Measurements from ENCODE around the gene TYSND1. TPM values are rescaled to one million over a fixed set of nuclear protein-coding genes. Genes with fewer than 3 reads are reported as not detected.

TYSND1 gene
- total and polyA plus RNA-seq, 2 donors from 2014 or later, result 12.9 to 13.8 TPM

DNA sequence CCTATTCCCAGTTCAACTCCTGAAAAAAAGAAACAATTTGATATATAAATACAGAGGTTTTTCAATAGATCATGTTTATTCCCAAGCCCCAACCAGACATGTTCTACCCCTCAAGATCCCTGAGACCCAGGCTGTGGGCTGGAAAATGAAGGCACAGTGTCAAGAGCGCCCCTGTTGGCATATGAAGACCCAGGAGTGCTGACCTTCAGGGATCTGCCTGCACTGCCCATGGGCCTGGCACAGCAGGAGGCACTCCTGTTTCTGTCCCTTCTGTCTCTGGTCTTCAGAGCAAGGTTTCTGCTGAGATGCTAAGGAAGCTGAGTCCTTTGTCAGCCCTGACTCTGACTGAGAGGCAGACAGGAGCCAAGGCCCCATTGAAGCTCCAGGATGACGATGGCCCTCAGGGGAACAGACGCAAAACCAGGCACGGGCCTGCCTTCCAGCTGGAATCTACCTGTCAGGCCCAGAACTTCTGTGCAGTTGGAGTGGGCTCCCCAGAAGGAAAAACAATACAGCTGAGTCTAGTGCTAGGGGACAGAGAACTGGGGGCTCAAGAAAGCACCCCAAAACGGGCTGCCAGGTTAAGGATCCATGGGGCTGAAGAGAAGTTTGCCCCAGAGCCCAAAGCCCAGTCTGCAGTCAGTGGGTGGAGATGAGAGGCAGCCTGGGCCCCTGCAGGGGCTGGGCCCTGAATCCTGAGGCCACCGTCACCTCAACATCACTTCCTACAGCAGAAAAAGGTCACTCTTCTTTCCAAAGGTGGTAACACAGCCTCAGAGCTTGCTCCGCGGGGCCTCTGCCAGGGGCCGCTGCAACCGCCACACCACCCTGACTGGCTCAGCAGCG, 7.1 kb downstream of the TYSND1 start:
- H3K9ac ChIP-seq (ENCODE audit: low read length in 3 of 3), result no peak overlapping the region
- intact Hi-C loops (cut with DNase I), result no loop called here
- H3K27me3 ChIP-seq (ENCODE audit: control insufficient read depth, insufficient read depth, low read length), result no peaks in the 10 kb centered on the region
- H3K4me1 ChIP-seq (ENCODE audit: control insufficient read depth in 2 of 3, insufficient read depth in 2 of 3, low read depth in 1 of 3, low read length in 3 of 3), result no peaks in the 10 kb centered on the region
- no peak for TF ChIP-seq CTCF (IDR thresholded peaks at IDR 0.05; ENCODE audit: borderline replicate concordance, extremely low read depth, insufficient read depth)
- FAIRE-seq, result no peak
- peaks cover 0 to 7% (median 2%) of the 10 kb centered on the region in 3 donors for H3K36me3 ChIP-seq (ENCODE audit: control insufficient read depth in 2 of 3, insufficient read depth in 3 of 3, low read length in 3 of 3)
- no peaks in the 10 kb centered on the region for H3K9me3 ChIP-seq (ENCODE audit: control insufficient read depth in 2 of 3, insufficient read depth in 1 of 3, low read length in 3 of 3)
- no peak overlapping the region for H3K27ac ChIP-seq (ENCODE audit: low read depth in 2 of 2, low read length in 2 of 2)
- DNase-seq, result peak in 1 of 5 donors; percentile 18
- no peak overlapping the region for H3K4me3 ChIP-seq (ENCODE audit: low read length in 3 of 3)

GRCh38 chr10:70137927-70138883, 8.3 kb downstream of the TYSND1 start:
- Histone ChIP-seq H3K4me1 (ENCODE audit: control insufficient read depth in 2 of 3, insufficient read depth in 2 of 3, low read depth in 1 of 3, low read length in 3 of 3) (peaks cover 0 to under 1% (median 0%) of the 10 kb centered on the region in 3 donors), H3K4me3 (ENCODE audit: low read length in 3 of 3) (no peak overlapping the region), H3K27me3 (ENCODE audit: control insufficient read depth, insufficient read depth, low read length) (no peaks in the 10 kb centered on the region), H3K9me3 (ENCODE audit: control insufficient read depth in 2 of 3, insufficient read depth in 1 of 3, low read length in 3 of 3) (no peaks in the 10 kb centered on the region), H3K36me3 (ENCODE audit: control insufficient read depth in 2 of 3, insufficient read depth in 3 of 3, low read length in 3 of 3) (peaks cover 0 to 7% (median 2%) of the 10 kb centered on the region in 3 donors), H3K9ac (ENCODE audit: low read length in 3 of 3) (no peak overlapping the region), H3K27ac (ENCODE audit: low read depth in 2 of 2, low read length in 2 of 2) (no peak overlapping the region)
- DNase-seq (peak in 1 of 5 donors; percentile 30), FAIRE-seq (no peak)
- intact Hi-C loops (cut with DNase I), result no loop called here
- no peak for TF ChIP-seq CTCF (IDR thresholded peaks at IDR 0.05; ENCODE audit: borderline replicate concordance, extremely low read depth, insufficient read depth)

DNA sequence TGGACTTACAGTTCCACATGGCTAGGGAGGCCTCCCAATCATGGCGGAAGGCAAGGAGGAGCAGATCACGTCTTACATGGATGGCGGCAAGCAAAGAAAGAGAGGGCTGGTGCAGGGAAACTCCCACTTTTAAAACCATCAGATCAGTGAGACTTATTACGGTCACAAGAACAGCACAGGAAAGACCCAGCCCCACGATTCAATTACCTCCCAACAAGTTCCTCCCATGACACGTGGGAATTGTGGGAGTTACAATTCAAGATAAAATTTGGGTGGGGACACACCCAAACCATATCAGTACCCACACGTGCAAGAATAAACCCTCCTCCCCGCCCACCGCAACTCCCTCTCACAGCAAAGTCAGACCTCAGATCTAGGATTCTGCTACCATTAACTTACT, 9.4 kb downstream of the TYSND1 start:
- H3K9ac ChIP-seq (ENCODE audit: low read length in 3 of 3), result no peak overlapping the region
- intact Hi-C loops (cut with DNase I), result no loop called here
- peaks cover 0 to 4% (median 0%) of the 10 kb centered on the region in 3 donors for H3K4me1 ChIP-seq (ENCODE audit: control insufficient read depth in 2 of 3, insufficient read depth in 2 of 3, low read depth in 1 of 3, low read length in 3 of 3)
- DNase-seq (peak in 1 of 5 donors; percentile 15), FAIRE-seq (no peak)
- no peak overlapping the region for H3K4me3 ChIP-seq (ENCODE audit: low read length in 3 of 3)
- no peaks in the 10 kb centered on the region for H3K9me3 ChIP-seq (ENCODE audit: control insufficient read depth in 2 of 3, insufficient read depth in 1 of 3, low read length in 3 of 3)
- peaks cover 0 to 7% (median 2%) of the 10 kb centered on the region in 3 donors for H3K36me3 ChIP-seq (ENCODE audit: control insufficient read depth in 2 of 3, insufficient read depth in 3 of 3, low read length in 3 of 3)
- H3K27ac ChIP-seq (ENCODE audit: low read depth in 2 of 2, low read length in 2 of 2), result no peak overlapping the region
- no peaks in the 10 kb centered on the region for H3K27me3 ChIP-seq (ENCODE audit: control insufficient read depth, insufficient read depth, low read length)
- TF ChIP-seq CTCF (IDR thresholded peaks at IDR 0.05; ENCODE audit: borderline replicate concordance, extremely low read depth, insufficient read depth), result no peak
